ENCODE results near the gene ATXN1.

- no peak for TF ChIP-seq JUND (CRISPR knock-in tag; IDR thresholded peaks at IDR 0.05)
- no peak for TF ChIP-seq POLR2A (IDR thresholded peaks at IDR 0.05; ENCODE audit: insufficient read depth in 1 of 2, low read depth in 2 of 2, low read length in 2 of 2)
- TF ChIP-seq, protein P1, sequence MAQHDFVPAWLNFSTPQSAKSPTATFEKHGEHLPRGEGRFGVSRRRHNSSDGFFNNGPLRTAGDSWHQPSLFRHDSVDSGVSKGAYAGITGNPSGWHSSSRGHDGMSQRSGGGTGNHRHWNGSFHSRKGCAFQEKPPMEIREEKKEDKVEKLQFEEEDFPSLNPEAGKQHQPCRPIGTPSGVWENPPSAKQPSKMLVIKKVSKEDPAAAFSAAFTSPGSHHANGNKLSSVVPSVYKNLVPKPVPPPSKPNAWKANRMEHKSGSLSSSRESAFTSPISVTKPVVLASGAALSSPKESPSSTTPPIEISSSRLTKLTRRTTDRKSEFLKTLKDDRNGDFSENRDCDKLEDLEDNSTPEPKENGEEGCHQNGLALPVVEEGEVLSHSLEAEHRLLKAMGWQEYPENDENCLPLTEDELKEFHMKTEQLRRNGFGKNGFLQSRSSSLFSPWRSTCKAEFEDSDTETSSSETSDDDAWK (CRISPR knock-in tag; IDR thresholded peaks at IDR 0.05) = no peak
- no peak for TF ChIP-seq POLR2AphosphoS5 (IDR thresholded peaks at IDR 0.05; ENCODE audit: low read depth, low read length)
- TF ChIP-seq ZNF546 (CRISPR knock-in tag; conservative IDR thresholded peaks at IDR 0.05) = no peak
Measured at GRCh38 chr6:16671302-16672289, 89.7 kb downstream of the ATXN1 start.
